GM18858 (cell line): ENCODE data around the gene SYT3.
"Not testable (repeated sequence)": the region's sequence is repeated elsewhere in the genome, so short reads cannot be mapped to it uniquely, and the experiment has no call there.

Experiments
- ATAC-seq: cut with Tn5 transposase; IDR thresholded peaks from one replicate; pipeline ENCODE4 v1.9.1; 2021; ENCODE audit not compliant: unreplicated experiment

The SYT3 gene

GRCh38 chr19:50636317-50637085 lies 3.2 kb downstream of the SYT3 start:
- no peak for ATAC-seq

DNA sequence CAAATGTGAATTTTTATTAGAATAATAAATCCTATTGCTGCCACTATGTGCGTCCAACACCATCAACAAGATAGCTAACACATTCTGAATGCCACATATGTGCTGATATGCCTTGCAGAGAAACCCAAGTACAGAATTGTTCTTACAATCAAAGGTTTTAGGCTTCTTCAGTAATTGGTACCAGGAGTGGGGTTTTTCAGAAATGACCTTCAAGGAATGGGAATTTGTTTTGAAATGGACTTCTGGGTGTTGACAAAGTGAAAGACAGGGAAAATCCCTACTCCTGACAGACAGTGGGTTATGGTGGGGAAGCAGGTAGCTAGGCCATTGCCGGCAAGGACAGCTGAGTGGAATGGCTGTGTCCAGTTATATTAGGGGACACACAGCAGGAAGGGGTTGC lies 5.7 kb downstream of the SYT3 start:
- ATAC-seq, result no peak

DNA sequence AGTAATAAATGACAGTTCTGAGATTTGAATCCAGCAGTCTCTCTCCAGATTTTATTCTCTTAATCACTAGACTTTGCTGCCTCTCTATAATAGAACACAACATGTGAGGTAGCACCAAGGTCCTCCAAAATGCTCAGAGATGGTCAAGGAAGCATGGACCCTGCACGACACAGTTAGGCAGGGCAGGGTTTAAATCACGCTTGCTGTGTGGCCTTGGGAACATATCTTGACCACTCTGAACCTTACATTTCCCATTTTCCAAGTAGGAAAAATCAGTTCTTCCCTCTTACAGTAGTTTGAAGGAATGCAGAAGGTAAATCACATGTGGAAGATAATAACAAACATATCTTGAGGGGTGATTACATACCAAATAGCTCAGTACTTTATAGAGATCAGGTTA lies 6.3 kb downstream of the SYT3 start:
- ATAC-seq, result no peak

- no peak for ATAC-seq
Measured at GRCh38 chr19:50632151-50632835, 7.4 kb downstream of the SYT3 start.

- ATAC-seq, result no peak
Measured at GRCh38 chr19:50629801-50630200, 9.9 kb downstream of the SYT3 start.

- no peak for ATAC-seq
Measured at GRCh38 chr19:50629194-50629593, 10.5 kb downstream of the SYT3 start.

DNA sequence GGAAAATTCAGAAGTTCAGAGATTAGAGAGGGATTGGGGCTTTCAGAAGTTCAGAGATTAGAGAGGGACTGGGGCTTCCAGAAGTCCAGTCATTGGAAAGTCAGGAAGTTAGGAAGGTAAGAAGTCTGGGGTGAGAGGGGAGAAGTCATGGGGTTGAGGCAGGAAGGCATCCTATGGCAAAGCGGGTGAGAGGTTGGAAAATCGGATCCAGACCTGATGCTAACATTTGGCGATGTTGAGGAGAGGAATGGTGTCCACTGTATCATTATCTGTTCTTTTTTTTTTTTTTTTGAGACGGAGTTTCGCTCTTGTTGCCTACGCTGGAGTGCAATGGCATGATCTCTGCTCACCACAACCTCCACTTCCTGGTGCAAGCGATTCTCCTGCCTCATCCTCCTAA lies 11.1 kb downstream of the SYT3 start:
- no peak for ATAC-seq

DNA sequence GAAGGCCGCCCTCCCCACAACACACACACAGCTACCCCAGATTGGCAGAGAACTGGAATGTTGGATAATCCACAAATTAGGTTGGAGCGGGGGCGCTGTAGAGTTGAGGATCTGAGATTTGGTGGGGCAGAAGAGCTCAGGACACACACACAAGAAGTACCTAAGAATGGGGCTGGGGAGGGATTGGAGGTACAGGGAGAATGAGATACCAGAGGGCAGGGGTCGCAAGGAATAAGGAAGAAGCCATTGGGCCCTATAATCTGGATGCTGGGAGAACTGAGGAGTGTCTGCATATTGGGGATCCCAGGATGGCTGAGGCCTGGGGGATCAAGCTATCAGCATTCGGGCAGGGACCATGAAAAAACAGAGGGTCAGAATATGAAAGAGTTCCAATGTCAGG lies 11.5 kb downstream of the SYT3 start:
- ATAC-seq, result no peak

DNA sequence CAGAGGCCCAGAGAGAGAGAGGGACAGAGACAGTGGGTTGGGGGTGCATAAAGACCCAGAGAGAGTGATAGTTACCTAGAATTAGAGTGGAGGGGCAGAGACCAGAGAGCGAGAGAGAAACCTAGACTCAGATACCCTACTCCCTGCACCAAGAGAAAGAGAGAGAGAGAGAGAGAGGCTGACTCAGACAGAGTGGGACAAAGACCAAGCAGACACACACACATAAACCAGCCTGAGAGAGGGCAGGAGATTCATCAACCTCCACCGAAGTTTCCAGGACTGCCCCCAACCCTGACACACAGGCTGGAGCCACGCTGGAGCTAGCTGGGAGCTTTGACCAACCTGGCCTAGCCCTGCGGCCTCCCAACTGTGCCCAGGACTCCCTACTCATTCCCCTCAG lies 12.9 kb downstream of the SYT3 start:
- no peak for ATAC-seq

GRCh38 chr19:50626011-50626410 lies 13.7 kb downstream of the SYT3 start:
- ATAC-seq, result no peak

DNA sequence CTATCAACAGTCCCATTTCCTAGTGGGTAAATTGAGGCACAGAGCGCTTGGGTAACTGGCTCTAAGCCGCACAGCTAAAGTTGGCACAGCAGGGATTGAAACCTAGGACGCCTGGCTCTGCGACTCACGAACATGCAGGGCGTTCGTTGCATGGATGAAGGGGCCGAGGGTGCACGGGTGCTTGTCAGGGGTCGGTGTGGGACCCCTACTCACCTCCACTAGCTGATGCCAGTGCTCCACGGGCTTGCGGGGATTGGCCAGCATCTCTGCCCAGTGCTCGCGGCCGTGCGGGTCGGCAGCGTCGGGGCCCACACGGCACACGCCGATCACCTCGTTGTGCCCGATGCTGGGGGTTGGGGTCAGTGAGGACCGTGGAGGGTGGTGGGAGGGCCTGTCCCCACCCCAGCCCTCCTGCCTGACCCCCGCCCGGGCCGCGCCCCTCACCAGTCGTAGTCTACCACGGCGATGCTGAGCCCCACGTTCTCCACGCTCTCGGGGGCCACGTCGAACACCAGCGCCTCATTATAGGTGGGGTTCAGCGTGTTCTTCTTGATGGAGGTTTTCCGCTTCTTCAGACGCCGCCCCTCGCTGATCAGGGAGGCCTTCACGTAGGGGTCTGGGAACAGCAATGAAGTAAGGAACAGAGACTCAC lies 14.6 kb downstream of the SYT3 start:
- ATAC-seq, result no peak

DNA sequence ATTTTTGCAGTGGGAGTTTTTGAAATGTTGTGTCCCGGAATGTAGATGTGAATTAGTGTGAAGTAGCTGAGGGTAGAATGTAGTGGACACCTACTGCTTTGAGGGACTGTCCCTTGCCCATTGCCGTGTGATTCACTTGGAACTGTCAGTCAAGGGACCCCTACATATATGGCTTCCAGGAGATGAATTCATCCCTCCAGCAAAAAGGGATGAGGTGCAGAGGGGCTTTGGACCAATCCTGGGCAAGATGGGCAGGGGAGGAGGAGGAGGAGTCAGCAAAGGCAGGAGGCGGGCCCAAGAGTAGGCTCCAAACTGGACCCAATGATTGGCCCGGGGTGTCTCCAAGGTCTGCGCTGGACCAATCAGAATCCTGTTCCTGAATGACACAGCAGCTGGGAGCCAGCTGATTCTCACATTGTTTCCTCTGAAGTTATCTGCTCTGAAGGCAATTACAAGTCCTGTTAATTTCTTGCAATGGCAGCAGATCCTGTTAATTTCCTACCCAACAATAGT lies 19.2 kb downstream of the SYT3 start:
- not testable (repeated sequence) for ATAC-seq

DNA sequence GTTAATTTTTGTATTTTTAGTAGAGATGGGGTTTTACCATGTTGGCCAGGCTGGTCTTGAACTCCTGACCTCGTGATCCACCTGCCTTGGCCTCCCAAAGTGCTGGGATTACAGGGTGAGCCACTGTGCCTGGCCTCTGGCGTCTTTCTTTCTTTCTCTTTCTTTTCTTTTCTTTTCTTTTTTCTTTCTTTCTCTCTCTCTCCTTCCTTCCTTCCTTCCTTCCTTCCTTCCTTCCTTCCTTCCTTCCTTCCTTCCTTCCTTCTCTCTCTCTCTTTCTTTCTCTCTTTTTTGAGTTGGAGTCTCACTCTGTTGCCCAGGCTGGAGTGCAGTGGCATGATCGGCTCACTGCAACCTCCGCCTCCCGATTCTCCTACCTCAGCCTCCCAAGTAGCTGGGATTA lies 20.5 kb downstream of the SYT3 start:
- not testable (repeated sequence) for ATAC-seq

GRCh38 chr19:50618379-50618778 lies 21.3 kb downstream of the SYT3 start:
- ATAC-seq, result not testable (repeated sequence)

DNA sequence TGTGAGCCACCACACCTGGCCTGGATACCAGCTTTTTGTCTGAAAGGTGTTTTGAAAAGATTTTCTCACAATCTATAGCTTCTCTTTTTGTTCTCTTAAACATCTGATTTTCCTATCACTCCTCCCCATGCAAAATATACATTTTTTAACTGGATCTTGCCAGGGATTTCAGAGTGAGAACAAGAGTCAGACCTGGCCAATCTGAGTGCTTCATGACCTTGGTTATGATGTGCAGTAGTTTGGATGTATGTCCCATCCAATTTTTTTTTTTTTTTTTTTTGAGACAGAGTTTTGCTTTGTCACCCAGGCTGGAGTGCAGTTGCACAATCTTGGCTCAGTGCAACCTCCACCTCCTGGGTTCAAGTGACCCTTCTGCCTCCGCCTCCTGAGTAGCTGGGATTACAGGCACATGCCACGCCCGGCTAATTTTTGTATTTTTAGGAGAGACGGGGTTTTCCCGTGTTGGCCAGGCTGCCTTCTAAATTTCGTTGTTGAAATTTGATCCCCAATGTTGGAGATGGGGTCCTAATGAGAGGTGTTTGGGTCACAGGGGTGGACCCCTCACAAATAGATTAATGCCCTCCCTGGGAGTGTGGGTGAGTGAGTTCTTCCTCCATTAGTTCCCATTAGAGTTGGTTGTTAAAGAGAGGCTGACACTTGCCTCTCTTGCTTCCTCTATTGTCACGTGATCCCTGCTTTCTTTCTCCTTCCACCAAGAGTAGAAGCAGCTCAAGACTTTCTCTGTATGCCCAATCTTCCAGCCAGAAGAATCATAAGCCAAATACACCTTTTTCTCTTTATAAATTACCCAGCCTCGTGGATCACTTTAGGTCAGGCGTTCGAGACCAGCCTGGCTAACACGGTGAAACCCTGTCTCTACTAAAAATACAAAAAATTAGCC lies 26.9 kb downstream of the SYT3 start:
- ATAC-seq, result not testable (repeated sequence)

DNA sequence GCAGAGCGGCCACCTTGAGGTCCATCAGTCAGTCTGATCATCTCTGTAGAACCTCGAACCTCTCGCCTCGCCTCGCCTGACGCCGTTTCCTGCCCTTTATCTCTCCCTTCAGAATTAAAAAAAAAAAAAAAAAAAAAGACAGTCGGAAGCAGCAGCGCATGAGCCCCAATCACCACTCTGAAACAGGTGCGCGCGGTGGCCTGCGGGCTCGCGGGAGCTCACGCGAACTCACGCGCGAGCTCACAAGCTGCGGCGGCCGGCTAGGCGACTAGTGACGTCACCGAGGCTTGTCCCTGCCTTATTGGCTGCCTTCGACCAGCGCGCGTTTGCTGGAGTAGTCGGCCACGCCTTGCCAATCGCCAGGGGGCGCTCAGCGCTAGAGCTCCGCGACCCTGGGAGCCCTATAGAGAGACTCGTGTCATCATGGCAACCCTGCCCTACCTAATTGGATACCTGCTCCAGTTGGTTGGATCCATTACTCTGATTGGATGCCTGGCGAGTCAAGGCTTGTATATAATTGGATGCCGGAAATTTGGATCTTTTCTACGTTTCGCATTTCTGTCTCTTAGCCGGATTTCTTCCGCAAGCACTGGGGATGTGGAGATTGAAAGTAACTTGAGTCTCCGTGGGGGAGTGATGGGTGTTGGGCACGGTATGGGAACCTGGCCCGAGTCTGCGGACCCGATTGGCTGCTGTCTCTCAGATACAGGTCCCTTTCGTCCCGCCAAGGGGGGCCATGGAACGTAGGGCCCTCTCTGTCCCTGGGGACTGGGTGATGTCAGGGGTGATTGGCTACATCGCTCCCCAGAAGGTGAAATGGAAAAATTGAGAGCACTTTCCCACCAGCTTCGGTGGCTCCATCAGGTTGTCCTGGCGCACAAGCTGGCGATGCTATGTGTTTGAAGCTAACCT lies 31.6 kb downstream of the SYT3 start:
- ATAC-seq, result no peak

- ATAC-seq, result no peak
Measured at GRCh38 chr19:50607388-50607787, 32.3 kb downstream of the SYT3 start.

DNA sequence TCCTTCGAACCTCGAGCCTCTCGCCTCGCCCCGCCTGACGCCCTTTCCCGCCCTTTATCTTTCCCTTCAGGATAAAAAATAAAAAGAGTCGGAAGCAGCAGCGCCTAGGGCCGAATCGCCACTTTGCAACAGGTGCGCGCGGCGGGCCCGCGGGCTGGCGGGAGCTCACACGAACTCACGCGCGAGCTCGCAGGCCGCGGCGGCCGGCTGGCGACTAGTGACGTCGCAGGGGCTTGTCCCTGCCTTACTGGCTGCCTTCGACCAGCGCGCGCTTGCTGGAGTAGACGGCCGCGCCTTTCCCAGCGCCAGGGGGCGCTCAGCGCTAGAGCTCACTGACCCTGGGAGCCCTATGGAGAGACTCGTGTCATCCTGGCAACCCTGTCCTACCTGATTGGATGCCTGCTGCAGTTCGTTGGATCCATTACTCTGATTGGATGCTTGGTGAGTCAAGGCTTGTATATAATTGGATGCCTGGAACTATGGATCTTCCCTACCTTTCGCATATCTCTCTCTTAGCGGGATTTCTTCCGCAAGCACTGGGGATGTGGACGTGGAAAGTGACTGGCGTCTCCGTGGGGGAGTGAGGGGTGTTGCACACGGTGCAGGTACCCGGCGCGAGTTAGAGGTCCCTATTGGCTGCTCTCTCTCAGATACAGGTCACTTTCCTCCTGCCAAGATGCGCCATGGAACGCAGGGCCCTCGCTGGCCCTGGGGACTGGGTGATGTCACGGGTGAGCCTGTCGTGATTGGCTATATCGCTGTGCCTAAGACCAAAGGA lies 33.4 kb downstream of the SYT3 start:
- ATAC-seq, result not testable (repeated sequence)
